ENCODE data around the gene EDRF1.

Gene EDRF1

DNA sequence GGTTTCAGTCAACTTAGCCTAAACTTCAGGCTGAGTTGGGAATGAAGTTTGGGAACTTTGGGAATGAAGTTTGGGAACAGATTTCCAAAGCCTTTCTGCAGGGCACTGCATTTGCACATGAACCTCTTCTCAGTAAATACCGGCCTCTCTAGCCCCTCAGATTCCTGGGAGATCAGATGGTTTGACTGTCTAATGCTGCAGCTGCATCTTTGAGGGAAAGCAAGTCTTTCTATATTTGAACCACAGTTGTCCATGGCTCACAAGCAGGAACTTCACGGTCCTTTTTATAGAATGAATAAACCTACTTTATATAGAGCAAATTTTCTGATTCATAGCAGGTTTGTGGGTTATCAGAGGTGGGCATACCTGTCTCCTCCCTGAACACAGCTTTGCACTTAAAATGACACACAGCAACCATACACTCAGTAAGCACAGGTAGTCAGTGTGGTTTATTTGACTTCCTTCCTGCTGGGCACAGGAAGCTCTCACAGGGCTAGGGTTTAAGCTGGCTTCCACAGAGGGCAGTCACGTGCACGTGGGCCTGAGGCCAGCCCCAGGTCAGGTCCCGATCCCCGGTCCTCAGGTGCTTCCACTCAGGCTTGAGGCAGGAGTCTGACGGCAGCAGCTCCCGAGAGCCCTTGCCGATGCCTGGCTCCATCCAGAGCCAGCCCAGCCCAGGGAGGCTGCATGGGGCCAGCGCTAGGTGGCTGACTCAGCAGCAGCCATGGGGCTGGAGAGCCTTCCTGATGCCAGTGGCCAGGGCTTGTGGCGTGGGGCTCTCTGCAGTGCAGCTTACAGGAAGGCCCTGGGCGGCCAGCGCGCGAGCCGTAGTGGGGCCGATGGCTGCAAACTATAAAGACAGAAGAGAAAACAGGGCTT is 68.9 kb downstream of the EDRF1 start:
- no peak for DNase-seq

GRCh38 chr10:125792342-125793300 is 73.1 kb downstream of the EDRF1 start:
- DNase-seq = no peak

- no peak for DNase-seq
These were observed 75.6 kb downstream of the EDRF1 start for GRCh38 chr10:125795128-125795527.

GRCh38 chr10:125795637-125796190 is 76.2 kb downstream of the EDRF1 start:
- no peak for DNase-seq

DNA sequence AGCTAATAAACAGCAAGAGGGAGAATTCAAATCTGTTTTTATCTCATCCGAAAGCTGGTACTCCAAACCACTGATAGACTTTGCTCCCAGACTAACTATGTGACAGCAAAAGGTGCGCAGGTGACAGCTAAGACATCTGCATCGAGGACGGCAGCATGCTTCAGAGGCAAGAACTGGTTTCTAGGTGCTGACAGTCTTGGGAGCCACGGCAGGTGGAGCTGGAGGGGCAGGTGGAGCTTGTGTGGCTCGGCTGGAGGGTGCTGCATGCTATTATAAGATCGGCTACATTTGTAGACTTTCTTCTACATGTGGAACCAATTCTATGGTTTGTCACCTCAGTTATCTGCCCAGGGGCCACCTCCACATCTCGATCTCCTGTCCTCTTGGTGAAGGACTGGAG is 77.9 kb downstream of the EDRF1 start:
- DNase-seq = no peak

GRCh38 chr10:125797994-125798662 is 78.6 kb downstream of the EDRF1 start:
- DNase-seq = no peak

DNA sequence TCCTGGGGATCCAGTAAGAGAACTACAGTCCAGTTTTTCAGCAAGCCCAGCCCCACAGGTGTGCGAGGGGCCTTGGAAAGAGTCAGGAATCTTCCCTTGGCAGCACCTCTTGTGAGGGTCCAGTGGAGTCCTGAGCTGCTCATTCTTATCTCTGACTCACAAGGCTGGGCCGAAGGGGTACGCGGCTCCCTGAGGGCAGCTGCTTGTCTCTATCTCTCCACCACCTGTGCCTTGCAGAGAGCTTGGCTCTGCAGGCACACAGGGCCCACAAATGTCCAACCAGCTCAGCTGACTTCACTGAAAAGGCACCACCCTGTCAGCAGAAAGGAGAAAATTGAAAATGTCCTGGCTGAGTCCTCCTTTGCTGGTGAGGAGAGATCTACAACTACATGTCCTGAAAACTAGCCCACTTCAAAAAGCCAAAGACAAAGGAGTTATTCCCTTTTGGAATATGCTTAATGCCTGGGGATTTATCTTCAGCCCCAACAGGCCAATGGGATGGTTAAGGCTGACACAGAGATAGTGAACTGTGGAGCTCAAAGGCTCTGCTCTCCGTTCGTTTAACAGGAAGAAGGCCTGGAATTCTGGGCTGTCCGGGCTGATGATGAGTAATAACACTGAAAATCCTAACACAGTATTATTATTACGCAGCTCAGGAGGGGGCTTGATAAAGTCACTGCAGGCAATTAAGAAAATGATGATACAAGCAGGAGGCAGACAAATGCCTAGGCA is 80.1 kb downstream of the EDRF1 start:
- no peak for DNase-seq

- no peak for DNase-seq
These were observed 82.1 kb downstream of the EDRF1 start for GRCh38 chr10:125801574-125801973.

DNA sequence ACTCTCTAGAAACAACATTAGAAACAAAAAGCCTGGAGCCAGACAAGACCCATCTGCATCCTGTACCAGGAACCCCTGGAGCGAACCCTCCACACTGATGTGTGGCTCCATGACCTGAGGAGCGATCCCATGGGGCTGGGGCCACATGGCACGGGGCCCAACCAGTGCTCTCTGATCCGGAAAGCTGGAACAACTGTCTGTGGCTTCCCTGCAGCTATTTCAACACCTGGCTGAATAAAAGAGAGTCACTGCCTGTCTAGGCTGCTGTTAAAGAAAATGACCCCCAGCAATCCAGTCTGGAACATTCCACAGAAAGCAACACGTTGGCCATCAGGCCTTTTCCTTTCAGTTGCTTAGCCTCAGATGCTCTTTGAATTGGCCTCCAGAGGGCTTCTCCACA is 82.6 kb downstream of the EDRF1 start:
- DNase-seq = no peak

DNA sequence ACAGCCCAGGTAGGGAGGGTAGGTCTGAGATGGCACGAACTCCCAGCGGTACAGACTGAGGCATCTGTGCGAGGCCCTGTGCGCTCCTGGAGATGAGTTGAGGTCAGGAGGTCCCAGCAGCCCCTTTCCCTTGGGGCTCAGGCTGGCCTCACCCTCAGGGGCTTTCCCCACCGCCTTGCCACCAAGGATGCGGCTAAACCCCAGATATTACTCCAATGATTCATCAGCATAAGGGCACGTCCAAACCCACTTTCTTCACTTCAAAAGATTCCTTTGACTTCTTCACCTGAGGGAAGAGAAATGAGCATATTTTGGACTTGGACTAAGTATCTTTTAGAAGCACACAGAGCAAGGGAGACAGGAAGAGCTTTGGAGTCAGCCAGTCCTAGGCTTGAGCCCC is 83.2 kb downstream of the EDRF1 start:
- no peak for DNase-seq

GRCh38 chr10:125808047-125808446 is 88.5 kb downstream of the EDRF1 start:
- no peak for DNase-seq

DNA sequence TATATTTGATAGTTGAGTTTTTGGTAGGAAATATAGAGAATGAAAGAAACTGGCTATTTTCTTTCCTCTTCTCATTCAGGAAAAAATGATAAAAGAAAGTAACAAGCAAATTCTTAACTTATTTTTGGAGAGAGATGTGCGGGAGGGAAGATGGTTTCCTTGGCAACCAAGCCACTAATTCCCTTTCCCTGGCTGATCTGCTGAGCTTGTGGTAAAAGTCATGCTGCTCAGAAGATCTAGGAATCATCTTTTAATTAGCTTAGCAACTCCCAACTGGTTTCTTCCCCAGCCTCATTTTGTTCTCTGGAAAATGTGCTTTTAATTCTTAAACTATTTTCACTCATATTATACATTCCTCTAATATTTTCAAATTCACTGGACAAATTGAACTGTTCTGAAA is 91.7 kb downstream of the EDRF1 start:
- DNase-seq = no peak

DNA sequence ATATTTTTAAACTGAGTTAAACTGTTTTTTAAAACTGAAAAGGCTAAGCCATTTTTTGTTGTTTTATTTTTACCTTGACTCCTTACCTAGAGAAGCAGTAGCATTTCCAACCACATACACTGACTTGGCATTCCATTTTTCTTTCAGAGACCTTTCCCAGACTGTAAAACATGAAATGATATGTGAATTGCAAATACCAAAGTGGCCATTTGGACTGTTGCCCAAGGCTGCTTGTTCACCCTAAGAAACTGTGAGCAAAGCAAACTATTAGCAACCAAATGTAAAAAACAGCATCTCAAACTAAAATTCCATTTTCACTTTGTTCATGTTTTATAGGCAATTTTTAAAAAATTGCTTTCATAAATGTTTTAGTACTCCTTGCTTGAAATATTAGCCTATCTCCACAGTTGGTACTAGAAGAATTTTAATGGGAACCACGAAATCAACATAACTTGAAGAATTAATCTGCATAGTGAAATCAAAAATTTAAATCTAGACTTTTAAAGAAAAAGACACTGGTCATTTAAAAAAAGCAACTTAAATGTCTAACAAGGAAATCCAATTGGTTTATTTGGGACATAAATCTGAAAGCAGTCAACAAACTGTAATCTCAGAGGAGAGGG is 92.7 kb downstream of the EDRF1 start:
- DNase-seq = no peak
